GM19035 (cell line): ENCODE results near the gene ELFN1.
"Not testable (repeated sequence)": the region's sequence is repeated elsewhere in the genome, so short reads cannot be mapped to it uniquely, and the experiment has no call there.

Source experiments
- ATAC-seq: cut with Tn5 transposase; IDR thresholded peaks from one replicate; pipeline ENCODE4 v1.9.1; 2021; ENCODE audit not compliant: unreplicated experiment

ELFN1 gene

GRCh38 chr7:1707756-1708595 lies 37.9 kb downstream of the ELFN1 start:
- ATAC-seq: no peak

- ATAC-seq: no peak
Observed at GRCh38 chr7:1708596-1709251, 38.6 kb downstream of the ELFN1 start.

- no peak for ATAC-seq
Observed at GRCh38 chr7:1709281-1709680, 39.2 kb downstream of the ELFN1 start.

GRCh38 chr7:1709900-1710299 lies 39.8 kb downstream of the ELFN1 start:
- no peak for ATAC-seq

GRCh38 chr7:1710936-1711335 lies 40.9 kb downstream of the ELFN1 start:
- no peak for ATAC-seq

GRCh38 chr7:1712907-1713501 lies 42.9 kb downstream of the ELFN1 start:
- ATAC-seq: no peak

- ATAC-seq: no peak
Observed at GRCh38 chr7:1713502-1714484, 43.7 kb downstream of the ELFN1 start.

- ATAC-seq: no peak
Observed at GRCh38 chr7:1714583-1715330, 44.7 kb downstream of the ELFN1 start.

GRCh38 chr7:1715331-1715625 lies 45.2 kb downstream of the ELFN1 start:
- ATAC-seq: no peak

- ATAC-seq: no peak
Observed at GRCh38 chr7:1715671-1716074, 45.6 kb downstream of the ELFN1 start.

GRCh38 chr7:1716263-1717094 lies 46.4 kb downstream of the ELFN1 start:
- ATAC-seq: no peak

GRCh38 chr7:1717095-1717483 lies 47.0 kb downstream of the ELFN1 start:
- ATAC-seq: no peak

GRCh38 chr7:1717903-1718676 lies 48.0 kb downstream of the ELFN1 start:
- ATAC-seq: no peak

GRCh38 chr7:1718850-1719249 lies 48.8 kb downstream of the ELFN1 start:
- ATAC-seq: not testable (repeated sequence)

- ATAC-seq: not testable (repeated sequence)
Observed at GRCh38 chr7:1719256-1719655, 49.2 kb downstream of the ELFN1 start.

- ATAC-seq: no peak
Observed at GRCh38 chr7:1719913-1720312, 49.8 kb downstream of the ELFN1 start.

- no peak for ATAC-seq
Observed at GRCh38 chr7:1720326-1720725, 50.2 kb downstream of the ELFN1 start.

GRCh38 chr7:1721047-1721690 lies 51.1 kb downstream of the ELFN1 start:
- no peak for ATAC-seq
